MV-4-11 (cell line): ENCODE results near the gene AQP3.
"Not testable (repeated sequence)": the region's sequence is repeated elsewhere in the genome, so short reads cannot be mapped to it uniquely, and the experiment has no call there.

ENCODE experiments used
- DNase-seq: peaks from one replicate; lab custom pipeline; 2025; lab: John Stamatoyannopoulos, UW

Gene AQP3

DNA sequence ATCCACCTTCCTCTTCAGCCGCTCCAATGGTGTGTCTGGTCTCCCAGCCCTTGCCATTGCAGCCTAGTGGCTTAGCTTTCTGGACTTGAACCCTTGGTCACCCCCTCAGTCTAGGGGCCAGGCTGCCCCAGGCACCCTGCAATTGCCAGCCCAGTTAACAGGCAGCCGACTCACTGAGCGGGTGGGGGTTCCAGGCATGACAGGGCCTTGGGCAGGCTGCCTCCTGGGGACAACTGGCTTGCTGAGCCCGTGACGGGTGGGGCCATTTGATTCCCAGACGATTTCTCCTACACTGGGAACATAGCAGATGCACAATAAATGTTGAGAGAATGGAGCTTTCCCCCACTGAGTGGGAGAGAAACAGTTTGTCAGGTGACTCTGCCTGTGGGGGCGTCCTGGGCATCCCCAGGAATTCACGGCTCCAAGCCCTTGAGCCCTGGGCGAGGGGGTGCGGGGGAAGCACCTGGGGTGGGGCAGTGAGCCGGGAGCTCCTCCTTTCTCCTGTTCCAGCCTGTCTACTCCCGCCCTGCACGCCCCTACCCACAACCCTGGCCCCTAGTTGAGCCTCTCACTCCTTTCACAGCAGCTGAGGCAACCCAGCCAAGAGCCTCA is 32.4 kb downstream of the AQP3 start:
- no peak for DNase-seq

DNA sequence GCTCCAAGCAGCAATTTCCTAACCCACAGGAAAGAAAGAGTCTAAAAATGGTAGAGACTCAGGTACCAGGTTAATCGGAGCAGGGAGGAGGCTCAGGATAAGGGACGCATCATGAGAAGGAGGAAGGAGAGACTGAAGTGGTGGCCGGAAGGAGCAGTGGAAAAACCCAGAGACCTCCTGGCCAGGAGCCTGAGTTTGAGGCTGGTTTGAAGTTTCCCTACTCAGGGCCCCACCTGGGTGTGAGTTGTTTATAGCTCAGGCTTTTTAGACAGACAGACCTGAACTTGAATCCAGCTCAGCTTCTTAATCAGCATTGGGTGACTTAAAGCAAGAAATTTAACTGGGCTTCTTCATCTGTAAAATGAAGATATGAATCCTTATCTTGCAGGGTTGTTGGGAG is 33.1 kb downstream of the AQP3 start:
- no peak for DNase-seq

DNA sequence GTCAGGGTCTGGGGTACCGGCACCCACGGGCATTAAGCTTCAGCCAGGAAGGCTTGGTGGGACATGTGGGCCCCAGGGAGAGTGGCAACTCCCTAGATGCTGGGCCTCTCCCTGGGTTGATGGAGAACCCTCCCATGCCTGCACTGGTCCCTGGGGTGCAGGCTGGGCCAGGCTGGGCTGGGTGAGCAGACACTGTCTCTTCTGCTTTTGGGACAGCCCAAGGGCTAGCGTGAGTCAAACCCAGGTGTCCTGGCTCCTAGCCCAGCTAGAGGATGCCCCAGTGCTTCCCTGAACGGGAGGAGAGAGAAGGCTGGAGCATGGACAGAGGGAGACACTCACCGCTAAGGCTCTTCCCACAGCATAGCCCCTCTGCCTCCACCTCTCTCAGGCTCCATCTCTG is 39.3 kb downstream of the AQP3 start:
- DNase-seq = no peak

DNA sequence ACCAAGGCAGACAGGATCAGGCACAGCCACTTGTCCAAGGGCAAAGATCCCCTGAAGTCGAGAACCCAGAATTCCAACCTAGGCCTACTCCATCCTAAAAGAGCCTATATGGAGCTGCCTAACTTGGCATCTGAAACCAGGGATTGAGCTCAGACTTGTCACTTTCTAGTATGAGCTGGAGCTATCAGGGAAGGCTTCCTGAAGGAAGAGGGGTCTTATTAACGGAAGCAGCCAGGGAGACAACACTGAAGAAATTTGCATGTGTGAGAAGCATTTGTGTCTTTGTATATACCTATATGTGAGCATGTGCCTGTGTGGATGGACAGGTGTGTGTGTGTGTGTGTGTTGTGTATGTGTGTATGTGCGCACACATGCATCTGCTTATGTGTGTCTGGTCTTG is 40.3 kb downstream of the AQP3 start:
- DNase-seq = no peak

DNA sequence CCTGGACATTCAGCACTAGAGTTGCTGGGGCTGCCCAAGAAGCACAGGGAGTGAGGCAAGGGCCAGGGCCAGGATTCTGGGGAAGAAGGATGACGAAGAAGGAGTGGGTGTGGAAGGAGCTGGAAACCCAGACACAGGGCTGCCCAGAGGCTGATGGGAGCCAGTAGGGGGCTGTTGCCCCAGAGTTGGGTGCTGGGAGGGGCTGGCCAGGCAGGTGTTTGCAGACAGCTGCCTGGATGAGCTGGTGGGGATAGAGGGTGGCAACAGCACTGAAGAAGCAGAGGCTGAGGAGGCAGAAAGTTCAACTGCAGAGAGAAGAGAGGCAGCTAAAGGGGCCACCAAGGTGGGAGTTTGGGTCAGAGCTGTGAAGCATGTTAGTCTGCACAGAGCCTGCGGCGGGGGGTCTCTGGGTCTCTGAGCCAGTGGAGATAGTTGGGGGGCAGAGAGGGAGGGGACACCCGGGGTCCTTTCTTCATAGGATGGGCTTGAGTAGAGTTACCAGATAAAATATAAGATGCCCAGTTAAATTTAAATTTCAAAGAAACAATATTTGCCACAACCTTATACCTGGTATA is 42.5 kb downstream of the AQP3 start:
- DNase-seq = no peak

DNA sequence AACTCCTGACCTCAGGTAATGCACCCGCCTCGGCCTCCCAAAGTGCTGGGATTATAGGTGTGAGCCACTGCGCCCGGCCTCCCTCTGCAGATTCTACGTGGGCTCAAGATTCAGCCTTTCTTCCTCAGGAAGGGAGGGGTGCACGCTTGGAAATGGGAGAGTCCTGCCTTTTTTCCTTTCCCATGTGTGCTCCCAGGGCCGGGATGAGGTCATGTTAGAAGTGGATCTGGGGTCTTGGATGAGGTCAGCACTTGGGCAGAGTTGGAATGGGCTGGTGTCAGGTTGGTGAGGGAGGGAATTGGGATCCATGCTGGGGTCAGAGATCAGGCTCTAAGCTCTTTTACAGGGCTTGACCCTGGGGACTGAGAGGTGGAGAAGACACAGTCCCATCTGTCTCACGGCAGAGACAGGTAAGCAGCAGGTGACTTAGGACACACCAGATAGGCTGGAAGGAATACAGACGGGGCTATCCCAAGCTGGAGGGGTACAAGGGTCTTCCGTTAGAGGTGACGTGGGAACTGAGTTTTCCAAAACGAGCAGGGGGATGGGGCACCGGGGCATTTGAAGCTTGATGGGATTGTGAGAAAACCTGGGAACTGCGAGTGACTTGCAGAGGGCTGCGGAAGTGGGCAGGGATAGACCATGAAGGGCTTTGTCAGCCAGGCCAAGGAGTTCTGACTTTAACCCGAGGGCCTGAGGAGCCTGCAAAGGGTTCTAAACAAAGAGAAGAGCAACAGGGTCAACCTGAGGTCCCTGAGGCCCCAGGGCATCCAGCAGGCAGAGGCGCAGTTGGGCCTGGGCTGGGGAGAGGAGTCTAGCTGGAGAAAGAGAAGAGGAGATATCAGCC is 43.2 kb downstream of the AQP3 start:
- DNase-seq = no peak

DNA sequence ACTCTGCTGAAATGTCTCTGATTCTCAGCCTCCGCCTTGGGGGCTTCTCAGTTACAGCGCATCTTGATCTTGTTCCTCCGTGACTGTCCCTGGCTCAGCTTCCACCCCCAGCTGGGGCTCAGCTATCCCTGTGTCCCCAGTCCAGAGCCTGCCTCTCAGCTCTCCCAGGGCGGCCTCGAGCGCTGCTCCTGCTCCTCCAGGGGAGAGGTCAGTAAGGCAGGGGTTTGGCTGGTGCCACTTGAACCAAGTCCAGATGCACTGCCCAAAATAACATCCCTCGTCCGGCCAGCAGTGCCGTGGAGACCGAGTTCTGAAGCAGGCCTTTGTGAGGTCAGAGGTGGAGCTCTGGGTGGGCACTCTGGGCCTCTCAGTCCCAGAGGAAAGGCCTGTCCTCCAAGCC is 45.0 kb downstream of the AQP3 start, which contains the start of gene AQP7:
AQP7 (minus strand) TSS at position 198 of the 400 bp plus-strand sequence. CDS start 1,306 bp downstream, outside the sequence.
- not testable (repeated sequence) for DNase-seq

DNA sequence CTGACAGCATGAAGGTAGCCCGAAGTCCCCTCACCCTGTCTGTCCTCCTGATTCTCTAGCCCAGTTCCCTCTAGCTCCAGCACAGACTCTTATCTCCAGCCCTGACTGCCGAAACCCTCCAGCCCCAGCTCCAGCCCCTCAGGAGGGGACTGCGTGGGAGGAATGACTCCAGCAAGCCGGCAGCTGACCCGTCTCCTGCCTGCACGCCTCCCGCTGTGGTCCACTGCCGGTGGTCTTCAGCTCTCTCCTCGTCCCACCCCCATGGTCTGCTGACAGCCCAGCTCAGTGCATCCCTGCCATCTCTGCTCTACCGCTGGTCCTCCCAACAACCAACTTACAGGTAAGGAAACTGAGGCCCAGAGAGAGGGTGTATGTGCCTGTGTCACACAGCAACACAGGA is 45.6 kb downstream of the AQP3 start:
- not testable (repeated sequence) for DNase-seq

DNA sequence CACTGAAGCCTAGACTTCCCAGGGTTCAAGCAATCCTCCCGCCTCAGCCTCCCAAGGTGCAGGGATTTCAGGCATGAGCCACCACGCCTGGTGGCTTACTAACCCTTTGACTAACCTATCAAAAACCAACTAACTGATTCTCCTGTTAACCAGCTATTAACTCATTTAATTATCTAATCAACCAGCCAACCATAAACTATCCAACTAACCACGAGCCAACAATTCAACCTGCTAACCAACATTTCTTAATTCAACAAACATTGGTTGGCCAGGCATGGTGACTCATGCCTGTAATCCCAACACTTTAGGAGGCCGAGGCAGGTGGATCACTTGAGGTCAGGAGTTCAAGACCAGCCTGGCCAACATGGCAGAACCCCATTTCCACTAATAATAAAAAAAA is 48.3 kb downstream of the AQP3 start:
- DNase-seq = not testable (repeated sequence)

DNA sequence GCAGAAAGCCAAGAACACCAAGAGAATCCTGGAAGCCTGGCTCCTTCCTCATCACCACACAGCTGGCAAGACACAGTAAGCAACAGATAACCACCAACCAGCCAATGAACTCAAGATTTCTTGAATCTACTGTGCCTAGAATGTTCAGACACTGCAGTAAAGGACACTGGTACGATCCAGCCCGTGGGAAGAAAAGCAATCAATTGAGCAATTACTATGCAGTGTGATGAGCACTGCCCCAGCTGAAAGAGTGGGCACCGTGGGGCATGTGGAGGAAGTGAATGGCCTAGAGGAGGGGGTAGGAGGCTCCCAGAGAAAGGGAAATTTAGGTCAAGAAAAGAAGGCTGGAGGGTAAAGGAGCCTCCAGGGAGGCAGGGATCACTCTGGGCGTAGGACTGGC is 49.6 kb downstream of the AQP3 start:
- DNase-seq = not testable (repeated sequence)

DNA sequence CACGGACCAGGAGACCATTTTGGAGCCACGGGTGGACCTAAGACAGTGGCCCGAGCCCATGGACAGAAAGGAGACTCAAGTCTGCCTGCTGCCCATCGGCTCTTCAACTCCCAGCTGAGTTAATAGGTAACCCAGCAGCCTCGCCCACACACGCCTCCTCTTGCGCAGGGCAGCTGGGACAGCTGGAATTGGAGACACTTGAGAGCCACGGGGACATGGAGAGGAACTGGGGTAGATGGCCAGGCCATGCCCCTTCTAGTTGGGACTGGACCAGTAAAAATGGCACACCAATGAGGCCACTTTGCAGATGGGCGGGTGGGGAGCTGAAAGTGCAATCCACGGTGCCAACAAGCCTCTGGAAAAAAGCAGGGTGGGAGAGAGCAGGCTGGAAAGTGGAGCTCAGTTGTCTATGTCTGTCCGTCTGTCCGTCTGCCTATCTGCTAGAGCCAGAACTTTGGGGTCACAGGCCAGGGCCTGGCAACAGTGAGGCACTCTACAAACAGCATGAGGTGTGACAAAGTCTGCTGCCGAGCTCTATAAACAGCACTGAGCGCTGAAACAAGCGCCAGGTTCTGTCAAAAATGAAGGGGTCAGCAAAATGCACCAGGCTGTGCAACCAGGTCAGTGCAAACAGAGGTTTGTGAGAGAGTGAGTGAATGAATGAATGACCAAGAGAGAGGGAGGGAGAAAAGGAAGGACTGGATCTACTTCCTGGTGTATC is 52.1 kb downstream of the AQP3 start:
- not testable (repeated sequence) for DNase-seq

DNA sequence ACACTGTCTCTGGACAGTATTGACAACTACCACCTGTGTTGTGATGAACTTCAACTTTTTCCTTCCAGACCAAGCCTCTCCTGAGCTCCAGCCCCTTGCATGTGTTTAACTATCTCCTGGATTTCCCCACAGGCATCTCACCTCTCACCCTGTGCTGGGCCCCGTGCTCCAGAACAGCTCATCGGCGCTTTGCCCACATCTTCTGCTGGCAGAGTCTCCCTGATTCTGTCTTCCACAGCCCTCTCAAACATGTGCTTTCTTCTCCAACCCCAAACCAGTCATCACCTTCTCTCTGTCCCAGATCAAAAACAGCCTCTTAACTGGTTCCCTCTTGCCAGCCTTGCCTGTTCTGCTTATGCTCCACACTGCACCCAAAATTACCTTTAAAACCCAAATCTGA is 53.4 kb downstream of the AQP3 start:
- DNase-seq = not testable (repeated sequence)

DNA sequence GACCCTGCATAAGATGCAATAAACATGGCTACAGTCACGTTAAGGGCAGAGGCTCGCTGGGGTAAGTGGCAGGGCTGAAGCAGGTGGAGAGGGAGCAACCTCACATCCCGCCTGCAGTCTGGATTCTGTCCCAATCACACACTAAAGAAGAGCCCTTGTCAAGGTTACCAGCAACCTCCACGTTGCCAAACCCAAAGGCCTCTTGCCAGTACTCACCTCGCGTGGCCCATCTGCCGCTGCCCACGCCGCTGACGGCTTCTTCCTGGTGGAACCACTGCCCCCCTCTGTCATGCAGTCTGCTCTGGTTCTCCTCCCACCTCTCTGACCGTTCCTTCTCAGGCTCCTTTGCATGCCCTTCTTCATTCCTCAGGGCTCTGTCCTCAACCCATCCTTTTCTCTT is 53.8 kb downstream of the AQP3 start:
- no peak for DNase-seq

DNA sequence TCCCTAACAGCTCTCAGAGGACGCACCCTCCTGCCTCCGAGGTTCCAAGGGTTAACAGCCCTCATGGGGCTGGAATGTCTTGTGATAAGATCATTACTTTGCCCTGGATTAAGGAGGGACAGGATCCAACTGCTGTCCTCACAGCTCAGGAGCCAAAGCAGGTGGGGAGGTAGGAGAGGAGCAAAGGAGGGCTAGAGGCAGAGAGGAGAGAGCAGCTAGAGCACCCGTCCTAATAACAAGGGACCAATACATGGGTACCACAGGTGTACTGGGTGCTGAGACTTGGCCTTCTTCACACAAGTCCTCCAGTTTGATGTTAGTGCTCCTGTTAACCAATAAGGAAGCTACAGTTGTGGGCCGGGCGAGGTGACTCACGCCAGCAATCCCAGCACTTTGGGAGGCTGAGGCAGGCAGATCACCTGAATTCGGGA is 54.8 kb downstream of the AQP3 start:
- DNase-seq = not testable (repeated sequence)
